BJ (cell line): ENCODE data around the gene DNASE1L3. TPM values are rescaled to one million over a fixed set of nuclear protein-coding genes. Genes with fewer than 3 reads are reported as not detected.

ENCODE experiments used
- CTCF ChIA-PET: fragments of 350-600 bp; formaldehyde crosslinking; extraction: SDS; loops from one replicate; lab custom pipeline; 2021; ENCODE audit warnings: antibody characterized with exemption, inconsistent platforms; lab: Yijun Ruan, JAX
- POLR2A ChIA-PET: fragments of 300-600 bp; sonication (Branson Sonifier 250); formaldehyde crosslinking; extraction: SDS; loops from one replicate; lab custom pipeline; 2021; ENCODE audit warnings: antibody characterized with exemption; lab: Charles Lee
- DNase-seq: peaks from one replicate; pipeline ENCODE4 v3.0.0-alpha.2; 2011; ENCODE audit warnings: low read depth
- H3K27me3 ChIP-seq: 2 replicates; pipeline ENCODE4 v1.6.0; 2011; ENCODE audit warnings: low read length; ENCODE audit not compliant: control insufficient read depth, insufficient read depth
- H3K36me3 ChIP-seq: 2 replicates; pipeline ENCODE4 v1.5.1; 2011; ENCODE audit warnings: low read length; ENCODE audit not compliant: control insufficient read depth, insufficient read depth
- H3K4me3 ChIP-seq: 2 replicates; pipeline ENCODE4 v1.5.1; 2011; ENCODE audit warnings: low read depth, mild to moderate bottlenecking, control low read depth, low read length
- CTCF ChIP-seq: IDR thresholded peaks from 2 replicates; pipeline ENCODE4 v1.5.1; 2011; ENCODE audit warnings: low read depth, mild to moderate bottlenecking, control low read depth, inconsistent platforms, low read length, moderate library complexity; ENCODE audit not compliant: insufficient read depth
- polyA plus RNA-seq: library from polyadenylated mRNA; depleted of rRNA; stranded (reverse); fragments of >200 nt; gene quantifications from 2 replicates; pipeline ENCODE4 v1.2.3, GENCODE V29; 2011

The DNASE1L3 gene
- polyA plus RNA-seq, 1 experiment: not detected

GRCh38 chr3:58167431-58168351, 43.1 kb downstream of the DNASE1L3 start:
- DNase-seq: no peak
- Histone ChIP-seq H3K36me3 (peaks cover 32% of the 10 kb centered on the region), H3K4me3 (no peak overlapping the region), H3K27me3 (no peaks in the 10 kb centered on the region)
- peak; percentile 97 for TF ChIP-seq CTCF
- ChIA-PET CTCF (interaction anchor here (0.5 to 4.5 kb wide), 36 partner anchors 10 to 775 kb away, joined by 3 to 65 read pairs (median 4); partner anchors contain the start of genes FLNB, HTD2 and RPP14), POLR2A (interaction anchor here (0.6 kb wide), 1 partner anchor 101 kb away, joined by 8 read pairs; no protein-coding TSS in a partner anchor)

GRCh38 chr3:58164906-58165821, 45.6 kb downstream of the DNASE1L3 start:
- ChIA-PET POLR2A (no interaction called here), CTCF (interaction anchor here (0.8 to 4.5 kb wide), 5 partner anchors 13 to 157 kb away, joined by 3 to 65 read pairs (median 4); partner anchors contain the start of gene HTD2)
- Histone ChIP-seq H3K27me3 (no peaks in the 10 kb centered on the region), H3K4me3 (no peak overlapping the region), H3K36me3 (peaks cover 23% of the 10 kb centered on the region)
- no peak for TF ChIP-seq CTCF
- DNase-seq: no peak

GRCh38 chr3:58164199-58164879, 46.4 kb downstream of the DNASE1L3 start:
- no peak overlapping the region for H3K4me3 ChIP-seq
- TF ChIP-seq CTCF: no peak
- DNase-seq: no peak
- ChIA-PET POLR2A (no interaction called here), CTCF (interaction anchor here (1.0 to 4.5 kb wide), 4 partner anchors 14 to 158 kb away, joined by 3 to 65 read pairs (median 4); partner anchors contain the start of gene HTD2)
- no peaks in the 10 kb centered on the region for H3K27me3 ChIP-seq
- peaks cover 21% of the 10 kb centered on the region for H3K36me3 ChIP-seq

GRCh38 chr3:58163234-58163633, 47.5 kb downstream of the DNASE1L3 start:
- no peak for TF ChIP-seq CTCF
- no peak for DNase-seq
- H3K36me3 ChIP-seq: peaks cover 20% of the 10 kb centered on the region
- no peaks in the 10 kb centered on the region for H3K27me3 ChIP-seq
- ChIA-PET POLR2A (no interaction called here), CTCF (interaction anchor here (1.0 kb wide), 1 partner anchor 157 kb away, joined by 3 read pairs; no protein-coding TSS in a partner anchor)
- no peak overlapping the region for H3K4me3 ChIP-seq
